ENCODE results near the gene SEC22A.

DNA sequence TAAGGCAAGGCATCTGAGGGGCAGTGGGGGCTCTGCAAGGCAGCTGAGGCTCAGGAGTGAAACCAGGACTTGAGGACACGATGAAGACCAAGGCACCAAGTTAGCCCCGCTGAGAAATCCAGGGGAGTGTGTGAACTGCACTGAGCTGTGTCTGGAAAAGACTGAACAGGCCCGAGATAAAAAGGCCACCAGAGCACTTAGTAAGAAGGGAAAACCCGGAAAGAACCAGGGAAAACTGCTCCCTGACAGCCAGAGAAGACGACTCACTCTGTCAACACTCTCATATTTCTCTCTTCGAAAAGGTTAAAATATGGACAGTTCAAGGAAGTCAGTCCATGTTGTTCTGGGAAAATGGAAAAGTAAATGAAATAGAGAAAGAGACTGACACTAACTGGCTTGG is 109.0 kb downstream of the SEC22A start:
- TF ChIP-seq, protein P1, sequence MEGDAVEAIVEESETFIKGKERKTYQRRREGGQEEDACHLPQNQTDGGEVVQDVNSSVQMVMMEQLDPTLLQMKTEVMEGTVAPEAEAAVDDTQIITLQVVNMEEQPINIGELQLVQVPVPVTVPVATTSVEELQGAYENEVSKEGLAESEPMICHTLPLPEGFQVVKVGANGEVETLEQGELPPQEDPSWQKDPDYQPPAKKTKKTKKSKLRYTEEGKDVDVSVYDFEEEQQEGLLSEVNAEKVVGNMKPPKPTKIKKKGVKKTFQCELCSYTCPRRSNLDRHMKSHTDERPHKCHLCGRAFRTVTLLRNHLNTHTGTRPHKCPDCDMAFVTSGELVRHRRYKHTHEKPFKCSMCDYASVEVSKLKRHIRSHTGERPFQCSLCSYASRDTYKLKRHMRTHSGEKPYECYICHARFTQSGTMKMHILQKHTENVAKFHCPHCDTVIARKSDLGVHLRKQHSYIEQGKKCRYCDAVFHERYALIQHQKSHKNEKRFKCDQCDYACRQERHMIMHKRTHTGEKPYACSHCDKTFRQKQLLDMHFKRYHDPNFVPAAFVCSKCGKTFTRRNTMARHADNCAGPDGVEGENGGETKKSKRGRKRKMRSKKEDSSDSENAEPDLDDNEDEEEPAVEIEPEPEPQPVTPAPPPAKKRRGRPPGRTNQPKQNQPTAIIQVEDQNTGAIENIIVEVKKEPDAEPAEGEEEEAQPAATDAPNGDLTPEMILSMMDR (IDR thresholded peaks at IDR 0.05), result no peak
- no peak for TF ChIP-seq POLR2A (IDR thresholded peaks at IDR 0.05)
- TF ChIP-seq POLR2AphosphoS5 (IDR thresholded peaks at IDR 0.05), result no peak
